Measurements from ENCODE around the gene SLC25A46.

SLC25A46 gene

DNA sequence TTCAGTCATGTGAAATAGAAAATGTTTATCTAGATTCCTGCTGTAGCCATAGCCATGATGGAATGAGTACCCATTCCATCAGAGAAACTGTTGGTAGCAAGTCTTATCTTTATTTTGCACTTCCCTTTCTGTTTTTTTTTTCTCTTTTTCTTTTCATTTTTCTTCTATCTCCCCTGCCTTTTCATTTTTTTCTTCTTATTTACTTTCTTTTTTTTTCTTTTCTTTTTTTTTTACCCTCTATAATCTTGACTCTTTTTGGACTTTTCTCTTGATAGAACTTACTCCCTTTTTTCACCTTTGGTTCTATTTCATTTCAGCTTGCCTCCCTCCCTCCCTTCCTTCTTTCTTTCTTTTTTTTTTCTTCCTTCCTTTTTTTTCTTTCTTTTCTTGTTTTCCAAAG, 15.4 kb downstream of the SLC25A46 start:
- no peak for DNase-seq
- no peak overlapping the region for H3K27ac ChIP-seq (ENCODE audit: insufficient read depth in 1 of 2, low read depth in 1 of 2, low read length in 2 of 2, poor library complexity in 1 of 2, severe bottlenecking in 2 of 2)
- POLR2A ChIA-PET: no interaction called here
- H3K27me3 ChIP-seq (replicated peaks in 2 of 5; ENCODE audit: control insufficient read depth in 4 of 5, insufficient read depth in 5 of 5, low read length in 4 of 5): no peaks in the 10 kb centered on the region
- peaks cover 9 to 35% (median 15%) of the 10 kb centered on the region in 4 experiments for H3K36me3 ChIP-seq (ENCODE audit: control insufficient read depth in 4 of 4, insufficient read depth in 4 of 4, low read length in 3 of 4)
- CTCF ChIA-PET: interaction anchor here (2.1 kb wide), 1 partner anchor 13 kb away, joined by 4 read pairs; no protein-coding TSS in a partner anchor
- H3K9me3 ChIP-seq (ENCODE audit: control extremely low read depth in 1 of 5, control insufficient read depth in 4 of 5, insufficient read depth in 2 of 5, low read depth in 1 of 5, low read length in 4 of 5): no peaks in the 10 kb centered on the region
- H3K4me1 ChIP-seq (ENCODE audit: control extremely low read depth in 1 of 4, control insufficient read depth in 4 of 4, insufficient read depth in 4 of 4, low read length in 3 of 4): no peaks in the 10 kb centered on the region
- no peak overlapping the region for H3K4me3 ChIP-seq (ENCODE audit: control insufficient read depth in 1 of 7, extremely low read depth in 1 of 7, insufficient read depth in 4 of 7, low read depth in 2 of 7, low read length in 6 of 7)

DNA sequence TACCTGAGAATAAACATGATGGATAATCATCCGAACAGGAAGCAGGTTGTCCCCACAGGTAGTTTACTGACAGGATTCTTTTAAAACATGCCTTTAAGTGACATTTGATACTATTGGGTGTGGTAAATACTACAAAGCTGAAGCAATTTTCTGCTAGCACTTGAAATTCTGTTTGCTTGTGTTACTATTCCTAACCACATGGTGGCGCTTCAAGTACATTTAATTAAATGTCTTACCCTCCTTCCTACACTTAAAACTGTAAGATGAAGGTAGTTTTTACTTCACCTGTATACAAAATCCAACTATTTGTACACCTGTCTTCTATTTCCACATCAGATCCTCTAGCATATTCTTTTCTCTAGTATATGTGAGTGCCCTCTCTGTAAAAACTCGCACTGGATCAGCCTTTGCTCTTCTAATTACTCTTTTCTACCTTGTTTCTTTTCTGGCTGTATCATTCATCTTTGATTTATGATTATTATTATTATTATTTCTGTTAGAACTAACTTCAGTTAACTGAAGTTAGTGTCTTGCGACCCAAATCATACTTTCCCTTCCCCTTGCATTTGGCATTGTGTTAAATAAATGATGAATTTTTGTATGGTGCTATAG, 18.4 kb downstream of the SLC25A46 start:
- no peaks in the 10 kb centered on the region for H3K27me3 ChIP-seq (replicated peaks in 2 of 5; ENCODE audit: control insufficient read depth in 4 of 5, insufficient read depth in 5 of 5, low read length in 4 of 5)
- WGBS (ENCODE audit: insufficient coverage): 100% methylated on average over 1 of the region's 4 CpGs
- POLR2A ChIA-PET: no interaction called here

DNA sequence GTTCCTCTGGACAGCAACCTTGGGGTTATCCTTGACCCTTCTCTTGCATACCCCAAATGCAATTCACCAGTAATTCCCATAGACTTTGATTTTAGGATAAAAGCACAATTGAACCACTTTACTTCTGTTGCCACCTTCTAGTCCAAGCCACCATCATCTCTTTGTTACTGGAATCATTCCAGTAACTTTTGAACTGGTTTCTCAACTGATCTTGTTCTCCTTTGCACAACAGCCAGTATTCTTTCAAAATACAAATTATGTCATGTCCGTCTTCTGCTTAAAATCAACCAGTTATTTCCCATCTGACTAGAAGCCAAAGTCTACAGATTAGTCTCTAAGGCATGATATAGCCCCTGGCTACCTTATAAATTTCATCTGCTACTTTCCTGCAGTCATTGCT, 21.4 kb downstream of the SLC25A46 start:
- POLR2A ChIA-PET: no interaction called here
- Histone ChIP-seq H3K4me3 (ENCODE audit: control insufficient read depth in 1 of 7, extremely low read depth in 1 of 7, insufficient read depth in 4 of 7, low read depth in 2 of 7, low read length in 6 of 7) (no peak overlapping the region), H3K36me3 (ENCODE audit: control insufficient read depth in 4 of 4, insufficient read depth in 4 of 4, low read length in 3 of 4) (peaks cover 8 to 50% (median 28%) of the 10 kb centered on the region in 4 experiments), H3K9me3 (ENCODE audit: control extremely low read depth in 1 of 5, control insufficient read depth in 4 of 5, insufficient read depth in 2 of 5, low read depth in 1 of 5, low read length in 4 of 5) (no peaks in the 10 kb centered on the region), H3K27me3 (replicated peaks in 2 of 5; ENCODE audit: control insufficient read depth in 4 of 5, insufficient read depth in 5 of 5, low read length in 4 of 5) (no peaks in the 10 kb centered on the region), H3K27ac (ENCODE audit: insufficient read depth in 1 of 2, low read depth in 1 of 2, low read length in 2 of 2, poor library complexity in 1 of 2, severe bottlenecking in 2 of 2) (no peak overlapping the region), H3K4me1 (ENCODE audit: control extremely low read depth in 1 of 4, control insufficient read depth in 4 of 4, insufficient read depth in 4 of 4, low read length in 3 of 4) (no peaks in the 10 kb centered on the region)
- WGBS (ENCODE audit: insufficient coverage): 100% methylated on average over 1 of the region's 1 CpG
- no peak for DNase-seq
- CTCF ChIA-PET: no interaction called here

More for the DNA sequence above, 18.4 kb downstream of the SLC25A46 start:
- H3K27ac ChIP-seq (ENCODE audit: insufficient read depth in 1 of 2, low read depth in 1 of 2, low read length in 2 of 2, poor library complexity in 1 of 2, severe bottlenecking in 2 of 2): no peak overlapping the region
- CTCF ChIA-PET: interaction anchor here (3.1 kb wide), 1 partner anchor 10 kb away, joined by 17 read pairs; no protein-coding TSS in a partner anchor
- no peaks in the 10 kb centered on the region for H3K9me3 ChIP-seq (ENCODE audit: control extremely low read depth in 1 of 5, control insufficient read depth in 4 of 5, insufficient read depth in 2 of 5, low read depth in 1 of 5, low read length in 4 of 5)
- DNase-seq: peak; percentile 41 to 65 (median 53)
- H3K4me1 ChIP-seq (ENCODE audit: control extremely low read depth in 1 of 4, control insufficient read depth in 4 of 4, insufficient read depth in 4 of 4, low read length in 3 of 4): no peaks in the 10 kb centered on the region
- H3K36me3 ChIP-seq (ENCODE audit: control insufficient read depth in 4 of 4, insufficient read depth in 4 of 4, low read length in 3 of 4): peaks cover 8 to 49% (median 23%) of the 10 kb centered on the region in 4 experiments
- H3K4me3 ChIP-seq (ENCODE audit: control insufficient read depth in 1 of 7, extremely low read depth in 1 of 7, insufficient read depth in 4 of 7, low read depth in 2 of 7, low read length in 6 of 7): no peak overlapping the region

DNA sequence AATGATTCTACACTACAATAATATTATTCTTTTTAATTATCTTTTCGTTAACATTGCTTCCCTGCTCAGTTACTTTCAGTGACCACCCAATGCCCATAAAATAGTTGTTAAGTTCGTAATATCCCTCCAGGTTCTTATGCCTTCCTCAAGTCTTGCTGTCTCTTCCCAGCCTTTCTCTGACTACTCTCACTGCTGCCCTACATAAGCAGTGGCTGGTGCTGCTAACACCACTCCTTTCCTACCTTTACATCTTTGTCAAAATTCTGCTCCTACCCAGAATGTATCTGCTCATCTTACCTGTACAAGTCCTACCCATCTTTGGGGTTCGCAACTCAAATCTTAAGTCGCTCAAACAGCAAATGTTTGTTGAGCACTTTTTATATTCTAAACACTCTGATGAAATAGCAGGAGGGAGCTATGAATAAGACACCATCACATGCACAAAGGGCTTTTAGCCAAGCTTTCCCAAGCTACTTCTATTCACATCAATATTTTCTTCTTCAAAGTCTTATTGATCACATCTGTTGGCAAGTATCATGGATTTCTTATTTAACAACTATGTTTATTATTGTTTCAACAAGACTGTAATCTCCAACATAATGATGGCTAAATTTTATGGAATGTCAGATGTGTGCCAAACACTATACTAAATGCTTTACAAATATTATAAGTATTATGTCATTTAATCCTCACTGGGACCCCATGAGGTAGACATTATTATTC, 29.5 kb downstream of the SLC25A46 start:
- CTCF ChIA-PET: interaction anchor here (0.6 kb wide), 1 partner anchor 27 kb away, joined by 3 read pairs; no protein-coding TSS in a partner anchor
- no peak overlapping the region for H3K27ac ChIP-seq (ENCODE audit: insufficient read depth in 1 of 2, low read depth in 1 of 2, low read length in 2 of 2, poor library complexity in 1 of 2, severe bottlenecking in 2 of 2)
- peaks cover 0 to under 1% (median 0%) of the 10 kb centered on the region in 4 experiments for H3K36me3 ChIP-seq (ENCODE audit: control insufficient read depth in 4 of 4, insufficient read depth in 4 of 4, low read length in 3 of 4)

DNA sequence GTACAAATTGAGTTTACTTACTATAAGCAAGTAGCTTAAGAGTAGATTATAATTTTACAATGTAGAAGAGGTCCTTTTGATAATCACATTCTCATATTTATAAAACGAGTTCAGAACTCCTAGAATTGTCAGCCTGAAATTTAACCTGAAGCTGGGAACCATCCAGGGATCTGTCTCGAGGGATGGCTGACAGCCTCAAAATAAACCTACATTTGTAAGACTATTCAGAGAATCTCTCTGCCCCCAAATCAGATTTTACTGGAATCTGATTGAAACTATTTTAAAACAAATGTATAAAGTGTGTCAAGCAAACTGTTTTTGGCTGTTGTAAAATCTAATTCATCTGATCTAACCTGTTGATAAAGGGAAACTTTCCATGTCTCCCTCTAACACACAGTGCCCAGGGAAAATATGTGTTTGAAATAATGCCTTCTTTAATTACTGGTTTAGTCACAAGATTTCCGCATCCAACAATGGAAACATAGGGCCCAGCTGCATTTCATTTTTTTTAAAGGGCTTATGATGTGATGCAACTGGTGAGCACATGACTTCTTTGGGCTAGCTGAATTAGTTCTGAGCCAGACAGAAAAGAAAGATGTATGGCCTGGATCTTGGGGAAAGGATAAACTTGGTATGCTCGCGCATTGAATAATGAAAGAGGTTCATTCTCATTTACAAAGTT, 30.3 kb downstream of the SLC25A46 start:
- H3K27ac ChIP-seq (ENCODE audit: insufficient read depth in 1 of 2, low read depth in 1 of 2, low read length in 2 of 2, poor library complexity in 1 of 2, severe bottlenecking in 2 of 2): no peak overlapping the region

More for the DNA sequence above, 29.5 kb downstream of the SLC25A46 start:
- Histone ChIP-seq H3K27me3 (replicated peaks in 2 of 5; ENCODE audit: control insufficient read depth in 4 of 5, insufficient read depth in 5 of 5, low read length in 4 of 5) (peaks cover 0 to 5% (median 3%) of the 10 kb centered on the region in 5 experiments), H3K9me3 (ENCODE audit: control extremely low read depth in 1 of 5, control insufficient read depth in 4 of 5, insufficient read depth in 2 of 5, low read depth in 1 of 5, low read length in 4 of 5) (no peaks in the 10 kb centered on the region), H3K4me3 (ENCODE audit: control insufficient read depth in 1 of 7, extremely low read depth in 1 of 7, insufficient read depth in 4 of 7, low read depth in 2 of 7, low read length in 6 of 7) (no peak overlapping the region), H3K4me1 (ENCODE audit: control extremely low read depth in 1 of 4, control insufficient read depth in 4 of 4, insufficient read depth in 4 of 4, low read length in 3 of 4) (no peaks in the 10 kb centered on the region)
- POLR2A ChIA-PET: no interaction called here
- DNase-seq: no peak
- 95% methylated on average over 2 of the region's 4 CpGs for WGBS (ENCODE audit: insufficient coverage)

DNA sequence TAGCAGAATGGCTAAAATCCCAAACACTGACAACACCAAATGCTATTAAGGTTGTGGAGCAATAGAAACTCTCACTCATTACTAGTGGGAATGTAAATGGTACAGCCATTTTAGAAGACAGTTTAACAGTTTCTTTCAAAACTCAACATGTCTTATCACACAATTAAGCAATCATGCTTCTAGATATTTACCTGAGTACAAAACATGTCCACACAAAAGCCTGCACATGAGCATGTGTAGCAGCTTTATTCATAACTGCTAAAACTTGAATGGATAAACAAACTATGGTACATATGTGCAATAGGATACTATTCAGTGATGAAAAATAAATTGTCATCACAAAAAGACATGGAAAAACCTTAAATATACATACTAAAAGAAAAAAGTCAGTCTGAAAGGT, 31.5 kb downstream of the SLC25A46 start:
- DNase-seq: no peak
- ChIA-PET POLR2A (no interaction called here), CTCF (no interaction called here)
- H3K9me3 ChIP-seq (ENCODE audit: control extremely low read depth in 1 of 5, control insufficient read depth in 4 of 5, insufficient read depth in 2 of 5, low read depth in 1 of 5, low read length in 4 of 5): peaks cover 0 to 2% (median 0%) of the 10 kb centered on the region in 5 experiments
- H3K36me3 ChIP-seq (ENCODE audit: control insufficient read depth in 4 of 4, insufficient read depth in 4 of 4, low read length in 3 of 4): no peaks in the 10 kb centered on the region
- H3K4me1 ChIP-seq (ENCODE audit: control extremely low read depth in 1 of 4, control insufficient read depth in 4 of 4, insufficient read depth in 4 of 4, low read length in 3 of 4): no peaks in the 10 kb centered on the region
- peaks cover 0 to 5% (median 3%) of the 10 kb centered on the region in 5 experiments for H3K27me3 ChIP-seq (replicated peaks in 2 of 5; ENCODE audit: control insufficient read depth in 4 of 5, insufficient read depth in 5 of 5, low read length in 4 of 5)
- no peak overlapping the region for H3K4me3 ChIP-seq (ENCODE audit: control insufficient read depth in 1 of 7, extremely low read depth in 1 of 7, insufficient read depth in 4 of 7, low read depth in 2 of 7, low read length in 6 of 7)
- no peak overlapping the region for H3K27ac ChIP-seq (ENCODE audit: insufficient read depth in 1 of 2, low read depth in 1 of 2, low read length in 2 of 2, poor library complexity in 1 of 2, severe bottlenecking in 2 of 2)

More for the DNA sequence above, 30.3 kb downstream of the SLC25A46 start:
- no peak overlapping the region for H3K4me3 ChIP-seq (ENCODE audit: control insufficient read depth in 1 of 7, extremely low read depth in 1 of 7, insufficient read depth in 4 of 7, low read depth in 2 of 7, low read length in 6 of 7)
- no CpG with 5 or more reads among the region's 5 CpGs for WGBS (ENCODE audit: insufficient coverage)
- H3K4me1 ChIP-seq (ENCODE audit: control extremely low read depth in 1 of 4, control insufficient read depth in 4 of 4, insufficient read depth in 4 of 4, low read length in 3 of 4): no peaks in the 10 kb centered on the region
- H3K36me3 ChIP-seq (ENCODE audit: control insufficient read depth in 4 of 4, insufficient read depth in 4 of 4, low read length in 3 of 4): no peaks in the 10 kb centered on the region
- H3K9me3 ChIP-seq (ENCODE audit: control extremely low read depth in 1 of 5, control insufficient read depth in 4 of 5, insufficient read depth in 2 of 5, low read depth in 1 of 5, low read length in 4 of 5): peaks cover 0 to 1% (median 0%) of the 10 kb centered on the region in 5 experiments
- H3K27me3 ChIP-seq (replicated peaks in 2 of 5; ENCODE audit: control insufficient read depth in 4 of 5, insufficient read depth in 5 of 5, low read length in 4 of 5): peaks cover 0 to 5% (median 3%) of the 10 kb centered on the region in 5 experiments
- no peak for DNase-seq
- ChIA-PET CTCF (no interaction called here), POLR2A (no interaction called here)

DNA sequence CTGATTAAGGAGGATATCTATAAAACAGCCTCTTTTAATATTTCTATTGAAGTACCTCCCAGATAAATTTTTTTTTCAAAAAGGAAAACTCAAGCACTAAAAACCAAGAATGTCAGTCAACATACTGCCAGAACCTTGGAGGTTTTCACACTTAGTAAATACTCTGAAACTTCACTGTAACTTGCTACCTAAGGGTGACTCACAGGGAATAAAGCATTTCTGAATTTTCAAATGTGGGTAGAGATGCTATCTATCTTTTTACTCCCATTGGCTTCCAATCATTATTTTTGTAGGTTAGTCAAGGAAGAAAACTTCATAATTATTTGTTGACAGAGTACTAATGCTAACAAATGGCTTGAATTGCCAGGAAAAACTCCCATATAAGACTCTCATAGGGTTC, 46.1 kb downstream of the SLC25A46 start:
- POLR2A ChIA-PET: no interaction called here
- Histone ChIP-seq H3K4me1 (ENCODE audit: control extremely low read depth in 1 of 4, control insufficient read depth in 4 of 4, insufficient read depth in 4 of 4, low read length in 3 of 4) (no peaks in the 10 kb centered on the region), H3K27ac (ENCODE audit: insufficient read depth in 1 of 2, low read depth in 1 of 2, low read length in 2 of 2, poor library complexity in 1 of 2, severe bottlenecking in 2 of 2) (no peak overlapping the region), H3K9me3 (ENCODE audit: control extremely low read depth in 1 of 5, control insufficient read depth in 4 of 5, insufficient read depth in 2 of 5, low read depth in 1 of 5, low read length in 4 of 5) (peaks cover 0 to 3% (median 0%) of the 10 kb centered on the region in 5 experiments), H3K36me3 (ENCODE audit: control insufficient read depth in 4 of 4, insufficient read depth in 4 of 4, low read length in 3 of 4) (no peaks in the 10 kb centered on the region), H3K4me3 (ENCODE audit: control insufficient read depth in 1 of 7, extremely low read depth in 1 of 7, insufficient read depth in 4 of 7, low read depth in 2 of 7, low read length in 6 of 7) (no peak overlapping the region), H3K27me3 (replicated peaks in 2 of 5; ENCODE audit: control insufficient read depth in 4 of 5, insufficient read depth in 5 of 5, low read length in 4 of 5) (no peaks in the 10 kb centered on the region)
- DNase-seq: no peak
- CTCF ChIA-PET: no interaction called here

Measured in common myeloid progenitor, CD34-positive (primary cell).